Measurements from ENCODE around the gene SBF2.
"Not testable (repeated sequence)": the region's sequence is repeated elsewhere in the genome, so short reads cannot be mapped to it uniquely, and the experiment has no call there.

Gene SBF2

DNA sequence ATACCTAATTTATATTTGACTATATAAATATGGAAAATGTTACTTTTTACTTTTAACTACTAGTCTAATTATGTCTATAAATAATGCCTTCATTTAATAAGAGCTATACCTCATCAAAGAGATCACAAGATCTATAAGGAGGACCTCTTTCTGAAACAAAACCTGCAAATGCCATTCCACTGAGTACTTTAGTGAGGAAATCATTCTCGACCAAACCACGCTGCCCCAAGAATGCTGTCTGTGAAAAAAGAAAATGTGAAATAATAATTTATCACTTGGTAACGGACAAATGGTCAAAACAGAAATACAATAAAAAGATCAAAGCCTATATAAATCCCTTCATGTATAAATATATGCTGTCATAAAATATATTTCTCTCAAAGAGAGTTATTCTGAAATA is 301.7 kb downstream of the SBF2 start:
- peaks cover 62% of the 10 kb centered on the region for H3K36me3 Mint-ChIP-seq (ENCODE audit: low read depth)
- H3K4me1 Mint-ChIP-seq (ENCODE audit: low read depth) = peaks cover 4% of the 10 kb centered on the region
- intact Hi-C loops (cut with micrococcal nuclease) = no loop called here
- no peaks in the 10 kb centered on the region for H3K9me3 Mint-ChIP-seq
- H3K4me3 Mint-ChIP-seq = no peak overlapping the region
- no peaks in the 10 kb centered on the region for H3K27me3 Mint-ChIP-seq
- H3K27ac Mint-ChIP-seq = no peak overlapping the region

DNA sequence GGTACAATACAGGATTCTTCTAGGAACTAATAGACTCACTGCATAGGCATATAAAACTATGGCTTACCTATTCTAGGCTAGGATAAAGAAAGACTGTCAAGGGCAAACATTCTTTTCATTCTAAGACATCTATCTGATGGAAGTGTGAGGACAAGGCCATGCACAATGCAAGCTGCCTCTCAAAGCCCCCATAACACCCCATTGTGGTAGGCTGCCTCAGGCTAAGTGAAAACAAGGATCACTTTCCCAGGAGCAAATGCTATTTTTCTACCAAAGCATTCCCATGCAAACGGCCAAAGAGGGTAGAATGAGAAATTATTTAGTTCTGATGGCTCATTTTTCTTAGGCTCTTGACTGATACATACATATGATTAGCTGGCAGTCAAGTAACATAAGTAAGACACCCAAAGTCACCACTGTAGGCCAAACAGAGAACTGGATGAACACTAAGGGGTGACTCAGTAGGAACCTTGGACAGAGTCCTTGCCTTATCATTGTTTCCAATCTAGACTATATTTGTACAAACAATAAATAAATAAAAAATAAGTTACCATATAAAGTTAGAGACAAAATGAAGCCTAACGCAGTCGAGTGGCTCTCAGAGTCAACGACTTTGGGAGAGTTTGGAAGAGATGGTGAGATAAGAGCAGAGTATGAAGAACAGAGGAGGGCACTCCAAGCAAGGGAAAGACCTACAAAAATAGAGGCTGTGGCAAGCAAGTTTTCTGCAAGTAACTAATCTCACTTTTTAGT is 303.6 kb downstream of the SBF2 start:
- no peaks in the 10 kb centered on the region for H3K27me3 Mint-ChIP-seq
- intact Hi-C loops (cut with micrococcal nuclease) = no loop called here
- no peak overlapping the region for H3K4me3 Mint-ChIP-seq
- peaks cover 59% of the 10 kb centered on the region for H3K36me3 Mint-ChIP-seq (ENCODE audit: low read depth)
- peaks cover 11% of the 10 kb centered on the region for H3K4me1 Mint-ChIP-seq (ENCODE audit: low read depth)
- H3K27ac Mint-ChIP-seq = no peak overlapping the region
- H3K9me3 Mint-ChIP-seq = no peaks in the 10 kb centered on the region

DNA sequence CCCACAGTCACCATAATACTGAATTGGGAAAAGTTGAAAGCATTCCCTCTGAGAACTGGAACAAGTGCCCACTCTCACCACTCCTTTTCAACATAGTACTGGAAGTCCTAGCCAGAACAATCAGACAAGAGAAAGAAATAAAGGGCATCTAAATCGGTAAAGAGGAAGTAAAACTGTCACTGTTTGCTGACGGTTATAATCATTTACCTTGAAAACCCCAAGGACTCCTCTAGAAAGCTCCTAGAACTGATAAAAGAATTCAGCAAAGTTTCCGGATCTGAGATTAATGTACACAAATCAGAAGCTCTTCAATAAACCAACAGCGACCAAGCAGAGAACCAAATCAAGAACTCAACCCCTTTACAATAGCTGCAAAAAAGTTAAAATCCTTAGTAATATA is 306.7 kb downstream of the SBF2 start:
- H3K9me3 Mint-ChIP-seq; H3K4me3 Mint-ChIP-seq; H3K27me3 Mint-ChIP-seq; intact Hi-C loops (cut with micrococcal nuclease); H3K27ac Mint-ChIP-seq: not testable (repeated sequence)
- Mint-ChIP-seq H3K36me3 (ENCODE audit: low read depth) (peaks cover 80% of the 10 kb centered on the region), H3K4me1 (ENCODE audit: low read depth) (peaks cover 11% of the 10 kb centered on the region)

DNA sequence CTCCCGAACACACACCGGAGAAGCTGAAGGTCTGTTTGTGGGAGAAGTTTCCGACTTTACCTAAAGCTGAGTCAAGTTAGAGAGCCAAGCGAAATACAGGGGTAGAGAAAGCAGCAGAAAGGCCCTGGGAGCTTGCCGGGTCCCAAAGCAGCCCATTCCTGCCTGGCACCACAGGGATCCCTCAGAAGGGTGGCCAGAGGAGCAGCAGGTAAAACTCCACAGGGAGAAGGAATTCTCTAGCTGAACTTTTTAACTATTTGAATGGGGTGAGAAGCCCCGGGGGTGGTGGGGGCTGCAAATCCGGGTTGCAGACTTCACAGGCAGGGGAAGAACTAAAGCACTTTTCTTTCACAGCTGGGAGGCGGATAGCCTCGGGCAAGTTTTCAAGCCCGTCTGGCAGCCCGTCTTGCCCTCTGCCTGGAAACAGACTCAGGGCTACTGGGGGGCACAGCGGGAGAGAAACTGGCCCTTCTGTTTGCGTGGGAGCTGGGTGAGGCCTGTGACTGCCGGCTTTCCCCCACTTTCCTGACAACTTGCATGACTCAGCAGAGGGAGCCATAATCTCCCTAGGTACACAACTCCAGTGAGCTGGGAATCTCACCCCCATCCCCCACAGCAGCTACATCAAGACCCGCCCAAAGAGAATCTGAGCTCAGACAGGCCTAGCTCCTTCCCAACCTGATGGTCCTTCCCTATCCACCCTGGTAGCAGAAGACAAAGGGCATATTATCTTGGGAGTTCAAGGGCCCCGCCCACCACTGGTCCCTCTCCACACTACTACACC is 311.0 kb downstream of the SBF2 start:
- Mint-ChIP-seq H3K36me3 (ENCODE audit: low read depth) (peaks cover 70% of the 10 kb centered on the region), H3K4me3 (no peak overlapping the region), H3K9me3 (no peaks in the 10 kb centered on the region), H3K4me1 (ENCODE audit: low read depth) (peaks cover 11% of the 10 kb centered on the region), H3K27ac (no peak overlapping the region), H3K27me3 (no peaks in the 10 kb centered on the region)
- intact Hi-C loops (cut with micrococcal nuclease) = no loop called here

DNA sequence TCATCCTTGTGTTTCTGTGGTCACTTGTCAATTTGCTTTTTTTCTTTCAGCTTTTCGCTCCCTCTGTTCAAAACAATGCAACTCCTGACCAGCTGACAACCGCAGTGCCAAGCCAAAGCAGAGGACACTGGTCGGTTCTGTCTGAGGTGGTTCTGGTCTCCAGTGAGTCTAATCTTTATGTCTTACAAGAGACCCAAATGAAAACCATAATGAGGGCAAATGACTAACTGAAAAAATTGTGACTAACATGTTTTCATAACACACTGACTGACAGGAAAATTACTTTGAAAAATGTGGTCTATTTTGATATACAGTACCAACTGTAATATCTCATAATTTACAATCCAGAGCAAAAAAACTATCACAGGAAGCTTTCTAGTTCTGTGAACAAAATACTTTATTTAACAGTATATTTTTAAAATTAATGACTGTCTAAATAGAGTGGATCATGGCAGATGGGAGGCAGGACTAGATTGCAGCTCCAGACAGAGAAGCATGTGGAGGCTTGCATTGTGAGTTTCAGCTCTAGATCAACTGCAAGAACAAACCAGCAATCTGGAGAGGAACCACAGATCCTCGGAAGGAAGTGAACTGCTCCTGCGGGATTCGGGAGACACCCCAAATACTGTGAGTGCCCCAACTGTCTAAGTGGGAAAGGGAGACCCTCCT is 311.8 kb downstream of the SBF2 start:
- intact Hi-C loops (cut with micrococcal nuclease) = no loop called here
- Mint-ChIP-seq H3K9me3 (no peaks in the 10 kb centered on the region), H3K36me3 (ENCODE audit: low read depth) (peaks cover 66% of the 10 kb centered on the region), H3K4me3 (no peak overlapping the region), H3K4me1 (ENCODE audit: low read depth) (peaks cover 7% of the 10 kb centered on the region), H3K27me3 (no peaks in the 10 kb centered on the region), H3K27ac (no peak overlapping the region)

DNA sequence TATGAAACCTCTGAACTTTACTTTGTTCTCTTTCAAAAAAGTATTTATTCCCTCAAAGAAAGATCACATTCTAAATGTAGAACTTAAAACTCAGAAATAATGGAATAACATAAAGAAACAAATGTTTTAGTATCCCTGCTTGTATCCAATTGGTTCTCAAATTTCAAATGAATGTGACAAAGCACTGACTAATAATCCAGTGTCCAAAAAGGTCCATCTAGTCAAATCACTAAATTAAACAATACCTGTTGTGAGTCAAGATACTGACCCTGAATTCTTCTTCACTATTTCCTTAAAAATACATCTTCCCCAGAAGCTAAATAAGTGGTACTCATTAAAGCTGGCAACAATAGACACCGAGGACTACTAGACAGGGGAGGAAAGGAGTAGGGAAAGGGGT is 313.1 kb downstream of the SBF2 start:
- Mint-ChIP-seq H3K4me3 (no peak overlapping the region), H3K27me3 (no peaks in the 10 kb centered on the region), H3K4me1 (ENCODE audit: low read depth) (no peaks in the 10 kb centered on the region), H3K9me3 (no peaks in the 10 kb centered on the region), H3K27ac (no peak overlapping the region), H3K36me3 (ENCODE audit: low read depth) (peaks cover 65% of the 10 kb centered on the region)
- intact Hi-C loops (cut with micrococcal nuclease) = no loop called here

DNA sequence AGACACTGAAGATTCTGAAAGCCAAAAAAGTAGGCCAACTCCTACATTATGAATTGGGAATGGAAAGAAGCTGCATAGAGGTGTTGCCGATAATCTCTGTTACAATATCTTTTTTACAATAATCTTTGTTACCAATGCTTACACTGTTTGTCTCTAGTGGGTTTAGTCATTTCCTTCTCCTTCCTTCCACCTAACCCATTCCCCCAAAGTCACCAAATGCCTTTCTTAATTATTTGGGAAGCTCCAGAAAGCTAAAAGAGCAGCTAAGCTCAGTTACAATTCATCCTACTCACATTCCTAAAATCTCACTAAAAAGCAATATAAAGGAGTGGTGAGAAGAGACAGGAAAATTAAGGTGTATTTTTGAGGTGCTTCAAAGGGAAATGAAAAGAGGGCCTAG is 316.5 kb downstream of the SBF2 start:
- intact Hi-C loops (cut with micrococcal nuclease) = no loop called here
- Mint-ChIP-seq H3K27me3 (no peaks in the 10 kb centered on the region), H3K9me3 (no peaks in the 10 kb centered on the region), H3K36me3 (ENCODE audit: low read depth) (peaks cover 48% of the 10 kb centered on the region), H3K4me3 (no peak overlapping the region), H3K4me1 (ENCODE audit: low read depth) (no peaks in the 10 kb centered on the region), H3K27ac (no peak overlapping the region)

DNA sequence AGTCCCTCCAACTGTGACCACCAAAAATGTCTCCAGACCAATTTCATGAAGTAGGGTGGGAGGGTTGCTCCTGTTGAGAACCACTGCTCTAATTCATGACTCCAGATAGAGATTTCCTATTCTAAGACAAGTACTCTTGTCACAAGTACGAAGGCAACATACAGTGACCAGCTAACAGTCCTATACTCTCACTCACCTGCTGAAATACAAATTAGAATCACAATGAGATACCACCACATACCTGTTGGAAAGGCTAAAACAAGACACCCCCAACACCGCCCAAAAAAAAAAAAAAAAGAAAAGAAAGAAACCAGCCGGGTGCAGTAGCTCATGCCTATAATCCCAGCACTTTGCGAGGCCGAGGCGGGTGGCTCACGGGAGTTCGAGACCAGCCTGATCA is 319.6 kb downstream of the SBF2 start:
- Mint-ChIP-seq H3K27me3 (no peaks in the 10 kb centered on the region), H3K36me3 (ENCODE audit: low read depth) (peaks cover 47% of the 10 kb centered on the region), H3K4me3 (no peak overlapping the region), H3K4me1 (ENCODE audit: low read depth) (no peaks in the 10 kb centered on the region), H3K9me3 (no peaks in the 10 kb centered on the region), H3K27ac (no peak overlapping the region)
- intact Hi-C loops (cut with micrococcal nuclease) = loop anchor here (5.0 kb wide), 1 partner anchor 112 kb away; no protein-coding TSS in a partner anchor

DNA sequence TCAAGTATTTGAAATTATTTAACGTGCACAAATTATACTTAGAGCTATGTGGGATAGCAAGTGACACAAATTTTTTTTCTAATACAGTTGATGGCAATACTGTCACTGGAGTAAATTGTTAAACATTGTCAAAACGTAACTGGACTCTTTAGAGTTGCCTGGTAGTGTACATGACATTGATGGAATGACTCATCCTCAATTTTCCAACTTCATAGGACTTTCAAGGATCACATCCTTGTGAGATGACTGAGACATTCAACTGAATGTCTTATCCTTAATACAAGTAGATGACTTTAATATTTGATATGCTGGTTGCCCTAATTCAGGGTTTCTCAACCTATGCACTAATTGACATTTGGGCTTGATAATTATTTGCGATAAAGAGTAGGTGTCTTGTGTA is 320.1 kb downstream of the SBF2 start:
- intact Hi-C loops (cut with micrococcal nuclease) = loop anchor here (2.0 to 5.0 kb wide), 2 partner anchors 112 to 215 kb away; no protein-coding TSS in a partner anchor
- Mint-ChIP-seq H3K27me3 (no peaks in the 10 kb centered on the region), H3K4me3 (no peak overlapping the region), H3K4me1 (ENCODE audit: low read depth) (no peaks in the 10 kb centered on the region), H3K27ac (no peak overlapping the region), H3K36me3 (ENCODE audit: low read depth) (peaks cover 47% of the 10 kb centered on the region), H3K9me3 (no peaks in the 10 kb centered on the region)

DNA sequence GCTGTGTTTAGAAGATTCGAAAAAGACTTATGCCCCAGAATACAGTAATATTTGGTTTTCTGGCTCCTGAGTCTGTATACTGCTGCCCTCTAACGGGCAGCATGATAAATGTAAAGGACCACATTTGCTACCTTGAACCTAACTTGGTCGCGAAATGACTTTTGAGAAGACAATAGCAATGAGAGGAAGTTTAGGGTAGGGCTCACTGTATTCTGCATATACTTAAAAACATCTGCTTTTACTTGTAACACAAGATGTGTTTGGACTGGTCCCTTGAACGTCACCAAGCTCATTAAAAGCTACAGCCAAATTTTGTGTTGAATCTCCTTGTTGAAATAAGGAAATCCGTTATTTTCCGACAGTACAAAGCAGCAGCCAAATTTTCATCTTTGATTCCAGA is 321.0 kb downstream of the SBF2 start:
- H3K9me3 Mint-ChIP-seq = no peaks in the 10 kb centered on the region
- intact Hi-C loops (cut with micrococcal nuclease) = loop anchor here (2.0 to 5.0 kb wide), 2 partner anchors 111 to 214 kb away; no protein-coding TSS in a partner anchor
- H3K4me3 Mint-ChIP-seq = no peak overlapping the region
- no peak overlapping the region for H3K27ac Mint-ChIP-seq
- peaks cover 39% of the 10 kb centered on the region for H3K36me3 Mint-ChIP-seq (ENCODE audit: low read depth)
- H3K4me1 Mint-ChIP-seq (ENCODE audit: low read depth) = no peaks in the 10 kb centered on the region
- no peaks in the 10 kb centered on the region for H3K27me3 Mint-ChIP-seq

DNA sequence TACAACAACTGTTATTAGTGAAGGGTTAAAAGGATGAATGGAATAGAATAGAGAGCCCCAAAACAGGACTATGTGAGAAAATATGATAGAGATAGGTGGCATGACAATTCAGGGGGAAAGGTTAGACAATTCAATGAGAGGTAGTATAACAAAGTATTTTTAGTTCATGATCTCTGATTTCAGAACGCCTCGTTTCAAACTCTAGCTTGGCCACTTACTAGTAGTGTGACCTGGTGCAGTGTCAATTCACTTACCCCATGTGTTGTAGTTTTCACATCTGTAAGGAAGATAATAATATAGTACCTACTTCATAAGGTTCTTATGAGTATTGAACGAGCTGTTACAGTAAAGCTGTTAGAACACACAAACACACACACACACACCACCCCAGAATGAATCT is 322.1 kb downstream of the SBF2 start:
- Mint-ChIP-seq H3K9me3 (no peaks in the 10 kb centered on the region), H3K4me3 (no peak overlapping the region), H3K36me3 (ENCODE audit: low read depth) (peaks cover 34% of the 10 kb centered on the region), H3K27me3 (no peaks in the 10 kb centered on the region), H3K27ac (no peak overlapping the region), H3K4me1 (ENCODE audit: low read depth) (no peaks in the 10 kb centered on the region)
- intact Hi-C loops (cut with micrococcal nuclease) = loop anchor here (2.0 to 5.0 kb wide), 2 partner anchors 110 to 213 kb away; no protein-coding TSS in a partner anchor

DNA sequence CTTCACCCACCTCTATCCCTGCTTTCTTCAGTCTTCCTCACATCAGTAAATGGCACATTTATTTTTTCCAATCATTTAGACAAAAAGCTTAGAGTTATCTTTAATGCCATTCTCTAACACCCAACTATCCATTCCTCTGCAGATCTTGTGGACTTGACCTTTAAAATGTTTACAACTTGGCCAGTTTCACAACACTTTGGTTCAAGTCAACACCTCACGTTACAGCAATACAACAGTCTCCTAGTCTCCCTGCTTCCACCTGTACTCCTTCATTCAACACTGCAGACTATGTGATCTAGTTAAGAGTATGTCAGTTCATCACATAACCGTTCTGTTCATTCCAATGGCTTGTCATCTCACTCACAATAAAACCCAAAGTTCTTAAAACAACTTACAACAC is 325.0 kb downstream of the SBF2 start:
- H3K27me3 Mint-ChIP-seq = no peaks in the 10 kb centered on the region
- H3K36me3 Mint-ChIP-seq (ENCODE audit: low read depth) = peaks cover 11% of the 10 kb centered on the region
- intact Hi-C loops (cut with micrococcal nuclease) = no loop called here
- H3K4me1 Mint-ChIP-seq (ENCODE audit: low read depth) = no peaks in the 10 kb centered on the region
- H3K4me3 Mint-ChIP-seq = no peak overlapping the region
- H3K27ac Mint-ChIP-seq = no peak overlapping the region
- no peaks in the 10 kb centered on the region for H3K9me3 Mint-ChIP-seq

DNA sequence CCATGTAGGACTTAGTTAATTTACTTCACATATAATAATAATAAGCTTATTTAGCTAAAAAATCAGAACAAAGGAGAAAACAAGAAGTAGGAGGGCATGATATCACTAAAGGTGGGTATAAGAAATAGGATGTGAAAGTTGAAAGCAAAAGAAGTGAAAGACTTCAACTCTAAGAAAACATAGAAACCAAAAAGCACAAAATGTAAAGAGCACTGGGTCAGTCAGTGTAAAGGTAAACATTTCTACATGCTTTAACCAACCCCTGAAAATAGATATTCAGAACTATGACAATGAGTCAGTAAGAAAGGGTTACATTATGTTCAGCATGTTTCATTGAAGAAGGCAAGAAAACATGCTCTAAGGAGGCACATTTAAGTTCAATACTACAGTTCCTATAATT is 331.3 kb downstream of the SBF2 start:
- Mint-ChIP-seq H3K9me3 (peaks cover 8% of the 10 kb centered on the region), H3K4me3 (no peak overlapping the region), H3K36me3 (ENCODE audit: low read depth) (peaks cover 45% of the 10 kb centered on the region), H3K4me1 (ENCODE audit: low read depth) (no peaks in the 10 kb centered on the region), H3K27me3 (no peaks in the 10 kb centered on the region), H3K27ac (no peak overlapping the region)
- intact Hi-C loops (cut with micrococcal nuclease) = no loop called here

DNA sequence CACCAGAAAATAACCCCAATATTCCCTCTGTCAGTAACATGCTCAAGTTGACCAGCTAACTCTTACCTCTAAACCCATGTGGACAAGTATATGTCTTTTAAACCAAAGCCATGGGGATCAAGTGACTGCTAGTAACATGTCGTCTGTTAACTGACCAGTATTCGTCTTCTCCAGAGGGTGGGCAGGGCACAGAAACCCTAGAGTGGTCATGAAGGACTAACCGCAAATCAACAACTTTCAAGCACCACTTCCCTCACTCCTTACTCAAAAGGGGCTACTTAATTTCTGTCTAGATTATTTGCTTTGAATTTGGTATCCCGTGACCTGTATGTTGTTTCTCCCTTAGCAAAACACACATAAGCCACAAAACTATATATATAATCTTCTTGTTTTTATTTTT is 336.9 kb downstream of the SBF2 start:
- no peak overlapping the region for H3K27ac Mint-ChIP-seq
- H3K36me3 Mint-ChIP-seq (ENCODE audit: low read depth) = peaks cover 45% of the 10 kb centered on the region
- H3K9me3 Mint-ChIP-seq = peaks cover 8% of the 10 kb centered on the region
- no peaks in the 10 kb centered on the region for H3K27me3 Mint-ChIP-seq
- H3K4me3 Mint-ChIP-seq = no peak overlapping the region
- no peaks in the 10 kb centered on the region for H3K4me1 Mint-ChIP-seq (ENCODE audit: low read depth)
- intact Hi-C loops (cut with micrococcal nuclease) = no loop called here
